Measurements from ENCODE around the gene DCLK1.
"Not testable (repeated sequence)": the region's sequence is repeated elsewhere in the genome, so short reads cannot be mapped to it uniquely, and the experiment has no call there.

Gene DCLK1

GRCh38 chr13:36130552-36131221 lies 495 bp downstream of the DCLK1 start:
- no peak for DNase-seq

- no peak for DNase-seq
Measured at GRCh38 chr13:36130193-36130551, 1.0 kb downstream of the DCLK1 start.

GRCh38 chr13:36129539-36129938 lies 1.6 kb downstream of the DCLK1 start:
- DNase-seq, result no peak

GRCh38 chr13:36126491-36126890 lies 4.7 kb downstream of the DCLK1 start:
- DNase-seq, result no peak

GRCh38 chr13:36125841-36126240 lies 5.3 kb downstream of the DCLK1 start:
- no peak for DNase-seq

- no peak for DNase-seq
Measured at GRCh38 chr13:36124236-36124822, 6.9 kb downstream of the DCLK1 start.

- DNase-seq, result no peak
Measured at GRCh38 chr13:36115306-36115705, 15.9 kb downstream of the DCLK1 start.

GRCh38 chr13:36114233-36114632 lies 16.9 kb downstream of the DCLK1 start:
- no peak for DNase-seq

GRCh38 chr13:36108954-36109353 lies 22.2 kb downstream of the DCLK1 start:
- DNase-seq, result no peak

- no peak for DNase-seq
Measured at GRCh38 chr13:36108342-36108741, 22.8 kb downstream of the DCLK1 start.

- no peak for DNase-seq
Measured at GRCh38 chr13:36107521-36107920, 23.7 kb downstream of the DCLK1 start.

GRCh38 chr13:36105726-36106125 lies 25.5 kb downstream of the DCLK1 start:
- DNase-seq, result no peak

GRCh38 chr13:36102721-36103120 lies 28.5 kb downstream of the DCLK1 start:
- DNase-seq, result no peak

GRCh38 chr13:36101907-36102306 lies 29.3 kb downstream of the DCLK1 start:
- DNase-seq, result not testable (repeated sequence)

GRCh38 chr13:36101157-36101556 lies 30.0 kb downstream of the DCLK1 start:
- no peak for DNase-seq

- DNase-seq, result no peak
Measured at GRCh38 chr13:36098080-36098479, 33.1 kb downstream of the DCLK1 start.

GRCh38 chr13:36096461-36097416 lies 34.4 kb downstream of the DCLK1 start:
- no peak for DNase-seq

GRCh38 chr13:36094478-36094877 lies 36.7 kb downstream of the DCLK1 start:
- no peak for DNase-seq

- no peak for DNase-seq
Measured at GRCh38 chr13:36090592-36090991, 40.6 kb downstream of the DCLK1 start.

GRCh38 chr13:36089130-36089647 lies 42.0 kb downstream of the DCLK1 start:
- DNase-seq, result no peak

GRCh38 chr13:36088463-36088862 lies 42.7 kb downstream of the DCLK1 start:
- DNase-seq, result no peak

- DNase-seq, result no peak
Measured at GRCh38 chr13:36088001-36088400, 43.2 kb downstream of the DCLK1 start.

GRCh38 chr13:36086117-36086516 lies 45.1 kb downstream of the DCLK1 start:
- no peak for DNase-seq

GRCh38 chr13:36084131-36084530 lies 47.1 kb downstream of the DCLK1 start:
- no peak for DNase-seq

All from activated CD4-positive, alpha-beta T cell treated with anti-CD3 and anti-CD28 coated beads for 4 hours (primary cell).